GM23248 (cell line): ENCODE measurements around the gene MUC22. TPM values are rescaled to one million over a fixed set of nuclear protein-coding genes. Genes with fewer than 3 reads are reported as not detected.

Experiments used
- DNase-seq: peaks from one replicate; pipeline ENCODE4 v3.0.0-alpha.2; 2015
- H2AFZ ChIP-seq: fragments of 200-600 bp; sonication (generic); 2 replicates; pipeline ENCODE4 v1.6.1; 2016; ENCODE audit warnings: antibody characterized with exemption
- H3F3A ChIP-seq: fragments of 200-600 bp; sonication (generic); 2 replicates; pipeline ENCODE4 v1.6.1; 2016; ENCODE audit warnings: mild to moderate bottlenecking, antibody characterized with exemption, mixed run types; ENCODE audit not compliant: insufficient read depth
- H3K27ac ChIP-seq: fragments of 200-600 bp; sonication (generic); 2 replicates; pipeline ENCODE4 v1.5.1; 2016; ENCODE audit warnings: mild to moderate bottlenecking
- H3K27me3 ChIP-seq: fragments of 200-600 bp; sonication (generic); replicated peaks from 2 replicates; pipeline ENCODE4 v1.6.1; 2016; ENCODE audit warnings: mild to moderate bottlenecking; ENCODE audit not compliant: insufficient read depth
- H3K36me3 ChIP-seq: fragments of 200-600 bp; sonication (generic); 2 replicates; pipeline ENCODE4 v1.6.1; 2016; ENCODE audit warnings: low read depth, mild to moderate bottlenecking
- H3K4me1 ChIP-seq: fragments of 200-600 bp; sonication (generic); 2 replicates; pipeline ENCODE4 v1.6.1; 2016; ENCODE audit warnings: mild to moderate bottlenecking; ENCODE audit not compliant: insufficient read depth
- H3K4me2 ChIP-seq: fragments of 200-600 bp; sonication (generic); one replicate; pipeline ENCODE4 v1.6.1; 2016; ENCODE audit warnings: mild to moderate bottlenecking; ENCODE audit not compliant: unreplicated experiment
- H3K4me3 ChIP-seq: fragments of 200-600 bp; sonication (generic); 2 replicates; pipeline ENCODE4 v1.5.1; 2016; ENCODE audit warnings: mild to moderate bottlenecking
- H3K79me2 ChIP-seq: fragments of 200-600 bp; sonication (generic); 2 replicates; pipeline ENCODE4 v1.6.1; 2016; ENCODE audit warnings: mild to moderate bottlenecking; ENCODE audit not compliant: insufficient read depth
- H3K9ac ChIP-seq: fragments of 200-600 bp; sonication (generic); 2 replicates; pipeline ENCODE4 v1.6.1; 2016; ENCODE audit warnings: mild to moderate bottlenecking
- H3K9me2 ChIP-seq: fragments of 200-600 bp; sonication (generic); 2 replicates; pipeline ENCODE4 v1.6.1; 2016; ENCODE audit warnings: mixed run types, mild to moderate bottlenecking, moderate library complexity; ENCODE audit not compliant: insufficient read depth
- H3K9me3 ChIP-seq: fragments of 200-600 bp; sonication (generic); one replicate; pipeline ENCODE4 v1.6.1; 2017; ENCODE audit warnings: low read depth
- H4K20me1 ChIP-seq: fragments of 200-600 bp; sonication (generic); 2 replicates; pipeline ENCODE4 v1.6.0; 2016; ENCODE audit not compliant: insufficient read depth
- EZH2 ChIP-seq: fragments of 200-600 bp; sonication (generic); IDR thresholded peaks from 2 replicates; pipeline ENCODE4 v1.6.1; 2018; ENCODE audit warnings: antibody characterized with exemption, mild to moderate bottlenecking; ENCODE audit not compliant: insufficient read depth, poor library complexity, severe bottlenecking
- EZH2phosphoT487 ChIP-seq: fragments of 200-600 bp; sonication (generic); IDR thresholded peaks from 2 replicates; pipeline ENCODE4 v1.6.1; 2018; ENCODE audit warnings: antibody characterized with exemption, moderate library complexity, mild to moderate bottlenecking, low read depth; ENCODE audit not compliant: insufficient read depth
- WGBS, 2 experiments: methylation state at CpG; one replicate each; pipeline ENCODE4 v1.1.6; 2015 to 2017; ENCODE audit warnings: low lambda C conversion rate in 2 of 2, low coverage in 1 of 2; ENCODE audit errors: missing lambda C conversion rate in 2 of 2; 5-methylcytosine and 5-hydroxymethylcytosine counted together
- in situ Hi-C: fragments of 300-500 bp; cut with MboI; formaldehyde crosslinking; loops from 2 replicates; pipeline ENCODE4 v1.15.0; 2020
- polyA plus RNA-seq: library from polyadenylated mRNA; unstranded; fragments of >200 nt; fragmentation: Nextera tagmentation; extraction: Ambion mirVana; gene quantifications from 2 replicates; pipeline ENCODE4 v1.2.1, GENCODE V29; 2016
- total RNA-seq: library from RNA; depleted of rRNA; stranded (reverse); fragments of >200 nt; shearing (Covaris generic); gene quantifications from 2 replicates; pipeline ENCODE4 v1.2.3, GENCODE V29; 2014

The MUC22 gene
- total and polyA plus RNA-seq, 2 experiments from 2014 or later = not detected

DNA sequence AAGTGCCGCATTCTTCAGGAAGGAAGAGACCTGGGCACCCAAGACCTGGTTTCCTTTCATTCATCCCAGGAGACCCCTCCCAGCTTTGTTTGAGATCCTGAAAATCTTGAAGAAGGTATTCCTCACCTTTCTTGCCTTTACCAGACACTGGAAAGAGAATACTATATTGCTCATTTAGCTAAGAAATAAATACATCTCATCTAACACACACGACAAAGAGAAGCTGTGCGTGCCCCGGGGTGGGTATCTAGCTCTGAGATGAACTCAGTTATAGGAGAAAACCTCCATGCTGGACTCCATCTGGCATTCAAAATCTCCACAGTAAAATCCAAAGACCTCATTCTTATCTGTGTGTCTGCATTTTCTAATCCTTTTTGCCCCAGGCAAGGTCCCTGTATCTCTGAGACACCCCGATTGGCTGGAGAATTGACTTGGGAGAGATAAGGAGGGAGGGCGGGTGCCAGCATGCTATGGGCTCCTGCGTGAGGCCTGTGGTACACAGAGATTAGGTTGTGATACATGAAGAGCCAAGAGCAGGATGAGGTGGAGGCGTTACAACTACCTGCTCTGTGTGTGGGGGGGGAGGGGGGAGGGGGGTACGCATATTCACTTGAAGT is 22.0 kb upstream of the MUC22 start:
- no peaks in the 10 kb centered on the region for H4K20me1 ChIP-seq
- WGBS, 2 experiments = 66 to 73% methylated on average over 7 to 9 of the region's 9 CpGs
- no peak for DNase-seq

GRCh38 chr6:30990422-30991086 is 19.7 kb upstream of the MUC22 start:
- H3K9ac ChIP-seq = no peak overlapping the region
- in situ Hi-C loops = no loop called here
- no peak overlapping the region for H3K4me2 ChIP-seq
- H3K36me3 ChIP-seq = no peaks in the 10 kb centered on the region
- H4K20me1 ChIP-seq = no peaks in the 10 kb centered on the region
- no peaks in the 10 kb centered on the region for H3K79me2 ChIP-seq
- WGBS, 2 experiments = 69% methylated on average over 8 of the region's 8 CpGs
- no peaks in the 10 kb centered on the region; the same call in 1 of the 2 replicates for H3K27me3 ChIP-seq
- H3K9me2 ChIP-seq = no peaks in the 10 kb centered on the region
- H3F3A ChIP-seq = no peaks in the 10 kb centered on the region
- no peak overlapping the region for H2AFZ ChIP-seq
- no peak overlapping the region for H3K4me3 ChIP-seq
- TF ChIP-seq EZH2phosphoT487 (no peak), EZH2 (no peak)
- H3K27ac ChIP-seq = no peak overlapping the region
- H3K9me3 ChIP-seq = no peaks in the 10 kb centered on the region
- DNase-seq = no peak
- H3K4me1 ChIP-seq = no peaks in the 10 kb centered on the region

More for the DNA sequence above, 22.0 kb upstream of the MUC22 start:
- H3K9me2 ChIP-seq = no peaks in the 10 kb centered on the region
- no peak overlapping the region for H3K9ac ChIP-seq
- H3K9me3 ChIP-seq = no peaks in the 10 kb centered on the region
- TF ChIP-seq EZH2phosphoT487 (no peak), EZH2 (no peak)
- H3K79me2 ChIP-seq = no peaks in the 10 kb centered on the region
- H3K36me3 ChIP-seq = no peaks in the 10 kb centered on the region
- no peak overlapping the region for H3K27ac ChIP-seq
- no peak overlapping the region for H3K4me2 ChIP-seq
- no peaks in the 10 kb centered on the region for H3F3A ChIP-seq
- H3K27me3 ChIP-seq = peaks cover 9% of the 10 kb centered on the region; the same call in 1 of the 2 replicates
- in situ Hi-C loops = no loop called here
- no peaks in the 10 kb centered on the region for H3K4me1 ChIP-seq
- no peak overlapping the region for H3K4me3 ChIP-seq
- H2AFZ ChIP-seq = no peak overlapping the region

DNA sequence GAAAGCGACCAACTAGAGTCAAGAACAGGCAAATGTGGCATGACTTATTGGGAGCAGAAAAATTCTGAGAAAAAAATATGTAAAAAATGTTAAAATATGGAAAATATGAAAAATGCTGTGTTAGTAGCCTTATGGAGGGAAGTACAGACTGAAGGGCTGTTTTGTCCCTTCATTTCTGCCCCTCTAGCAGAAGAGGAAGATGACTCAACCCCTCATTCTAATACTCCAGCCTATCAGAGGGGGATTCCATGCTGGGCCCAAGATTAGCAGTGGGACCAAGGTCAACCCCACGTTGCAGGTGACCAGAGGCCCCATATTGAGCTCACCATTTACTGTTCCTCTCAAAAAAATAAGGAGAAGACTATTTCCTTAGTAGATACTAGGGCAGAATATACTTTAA is 18.4 kb upstream of the MUC22 start:
- WGBS, 2 experiments = 42 to 64% methylated on average over 2 of the region's 2 CpGs
- Histone ChIP-seq H3K9ac (no peak overlapping the region), H3K9me3 (no peaks in the 10 kb centered on the region), H4K20me1 (no peaks in the 10 kb centered on the region), H3K4me2 (no peak overlapping the region), H2AFZ (no peak overlapping the region), H3K9me2 (no peaks in the 10 kb centered on the region), H3F3A (no peaks in the 10 kb centered on the region), H3K4me1 (no peaks in the 10 kb centered on the region), H3K27ac (no peak overlapping the region), H3K79me2 (no peaks in the 10 kb centered on the region), H3K27me3 (no peaks in the 10 kb centered on the region; the same call in 1 of the 2 replicates), H3K4me3 (no peak overlapping the region), H3K36me3 (no peaks in the 10 kb centered on the region)
- in situ Hi-C loops = no loop called here
- no peak for TF ChIP-seq EZH2phosphoT487
- TF ChIP-seq EZH2 = no peak
- no peak for DNase-seq

GRCh38 chr6:30997301-30997700 is 13.0 kb upstream of the MUC22 start:
- Histone ChIP-seq H3K9me2 (no peaks in the 10 kb centered on the region), H3K27me3 (no peaks in the 10 kb centered on the region; the same call in 1 of the 2 replicates), H2AFZ (no peak overlapping the region), H3F3A (no peaks in the 10 kb centered on the region), H3K4me3 (no peak overlapping the region), H3K79me2 (no peaks in the 10 kb centered on the region), H3K36me3 (no peaks in the 10 kb centered on the region), H4K20me1 (no peaks in the 10 kb centered on the region), H3K9me3 (no peaks in the 10 kb centered on the region), H3K9ac (no peak overlapping the region), H3K27ac (no peak overlapping the region), H3K4me1 (no peaks in the 10 kb centered on the region), H3K4me2 (no peak overlapping the region)
- WGBS, 2 experiments = 90 to 93% methylated on average over 2 of the region's 2 CpGs
- in situ Hi-C loops = no loop called here
- TF ChIP-seq EZH2 = no peak
- no peak for TF ChIP-seq EZH2phosphoT487
- no peak for DNase-seq
